ENCODE measurements around the gene TNFAIP2. TPM values are rescaled to one million over a fixed set of nuclear protein-coding genes. Genes with fewer than 3 reads are reported as not detected.
"Not testable (repeated sequence)": the region's sequence is repeated elsewhere in the genome, so short reads cannot be mapped to it uniquely, and the experiment has no call there.

Gene TNFAIP2
- total and polyA plus RNA-seq, 2 experiments from 2014 or later = 0.32 to 1.2 TPM

DNA sequence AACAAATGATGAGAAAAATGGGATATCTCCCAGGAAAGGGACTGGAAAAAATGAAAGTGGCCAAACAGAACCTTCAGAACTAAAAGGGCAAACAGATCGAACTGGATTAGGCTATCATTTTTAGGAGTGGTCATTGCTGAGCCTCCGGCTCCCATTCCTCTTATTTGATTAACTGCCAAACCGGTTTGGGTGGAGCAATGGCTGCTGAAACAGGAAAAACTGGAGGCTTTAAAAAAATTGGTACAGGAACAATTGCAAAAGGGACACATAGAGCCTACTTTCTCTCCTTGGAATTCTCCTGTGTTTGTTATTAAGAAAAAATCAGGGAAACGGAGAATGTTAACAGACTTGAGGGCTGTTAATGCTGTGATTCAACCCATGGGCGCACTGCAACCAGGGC, 49.7 kb downstream of the TNFAIP2 start:
- Histone ChIP-seq H3K4me3 (no peak overlapping the region), H3K36me3 (no peaks in the 10 kb centered on the region), H3K9me3 (ENCODE audit: low read depth) (no peaks in the 10 kb centered on the region), H3K27ac (no peak overlapping the region), H3K4me1 (ENCODE audit: low read depth) (no peaks in the 10 kb centered on the region), H3K27me3 (no peaks in the 10 kb centered on the region)
- no peak for DNase-seq (ENCODE audit: low read depth in 1 of 2, low spot score in 1 of 2)
- TF ChIP-seq, protein P1, sequence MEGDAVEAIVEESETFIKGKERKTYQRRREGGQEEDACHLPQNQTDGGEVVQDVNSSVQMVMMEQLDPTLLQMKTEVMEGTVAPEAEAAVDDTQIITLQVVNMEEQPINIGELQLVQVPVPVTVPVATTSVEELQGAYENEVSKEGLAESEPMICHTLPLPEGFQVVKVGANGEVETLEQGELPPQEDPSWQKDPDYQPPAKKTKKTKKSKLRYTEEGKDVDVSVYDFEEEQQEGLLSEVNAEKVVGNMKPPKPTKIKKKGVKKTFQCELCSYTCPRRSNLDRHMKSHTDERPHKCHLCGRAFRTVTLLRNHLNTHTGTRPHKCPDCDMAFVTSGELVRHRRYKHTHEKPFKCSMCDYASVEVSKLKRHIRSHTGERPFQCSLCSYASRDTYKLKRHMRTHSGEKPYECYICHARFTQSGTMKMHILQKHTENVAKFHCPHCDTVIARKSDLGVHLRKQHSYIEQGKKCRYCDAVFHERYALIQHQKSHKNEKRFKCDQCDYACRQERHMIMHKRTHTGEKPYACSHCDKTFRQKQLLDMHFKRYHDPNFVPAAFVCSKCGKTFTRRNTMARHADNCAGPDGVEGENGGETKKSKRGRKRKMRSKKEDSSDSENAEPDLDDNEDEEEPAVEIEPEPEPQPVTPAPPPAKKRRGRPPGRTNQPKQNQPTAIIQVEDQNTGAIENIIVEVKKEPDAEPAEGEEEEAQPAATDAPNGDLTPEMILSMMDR (IDR thresholded peaks at IDR 0.05; ENCODE audit: low read depth, low read length) = no peak

DNA sequence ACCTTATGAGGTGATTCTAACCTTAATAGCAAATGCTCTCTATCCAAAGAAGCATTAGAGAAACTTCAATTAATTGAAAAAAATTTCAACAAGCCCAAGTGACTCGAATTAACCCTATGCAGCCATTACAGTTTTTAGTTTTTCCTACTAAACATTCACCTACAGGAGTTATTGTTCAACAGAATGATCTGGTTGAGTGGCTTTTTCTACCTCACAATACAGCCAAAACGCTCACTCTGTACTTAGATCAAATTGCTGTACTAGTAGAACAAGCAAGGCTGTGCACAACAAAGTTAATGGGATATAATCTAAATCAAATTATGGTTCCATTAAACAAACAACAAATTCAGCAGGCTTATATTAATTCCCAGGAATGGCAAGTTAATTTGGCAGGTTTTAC, 50.6 kb downstream of the TNFAIP2 start:
- H3K4me1 ChIP-seq (ENCODE audit: low read depth); H3K4me3 ChIP-seq; H3K9me3 ChIP-seq (ENCODE audit: low read depth); H3K36me3 ChIP-seq; H3K27ac ChIP-seq; DNase-seq (ENCODE audit: low read depth in 1 of 2, low spot score in 1 of 2); H3K27me3 ChIP-seq: not testable (repeated sequence)

DNA sequence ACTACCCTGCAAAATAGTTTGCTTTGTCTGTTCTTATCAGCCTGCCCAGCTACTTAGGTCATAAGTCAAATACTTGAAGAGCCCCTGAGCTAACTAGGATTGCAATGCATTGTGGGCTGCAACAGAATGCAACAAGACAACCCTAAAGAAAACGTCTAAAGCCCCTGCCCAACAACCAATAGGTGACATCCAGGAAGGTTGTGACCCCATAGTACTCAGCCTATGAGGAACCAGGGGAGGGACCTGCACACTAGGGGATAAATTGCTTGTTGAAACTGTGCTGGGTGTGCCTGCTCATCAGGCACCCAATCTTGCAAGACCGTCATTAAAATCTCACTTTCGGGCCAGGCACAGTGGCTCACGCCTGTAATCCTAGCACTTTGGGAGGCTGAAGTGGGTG, 52.9 kb downstream of the TNFAIP2 start:
- DNase-seq (ENCODE audit: low read depth in 1 of 2, low spot score in 1 of 2); H3K9me3 ChIP-seq (ENCODE audit: low read depth); H3K27ac ChIP-seq; H3K4me1 ChIP-seq (ENCODE audit: low read depth); H3K4me3 ChIP-seq; H3K36me3 ChIP-seq; H3K27me3 ChIP-seq: not testable (repeated sequence)

DNA sequence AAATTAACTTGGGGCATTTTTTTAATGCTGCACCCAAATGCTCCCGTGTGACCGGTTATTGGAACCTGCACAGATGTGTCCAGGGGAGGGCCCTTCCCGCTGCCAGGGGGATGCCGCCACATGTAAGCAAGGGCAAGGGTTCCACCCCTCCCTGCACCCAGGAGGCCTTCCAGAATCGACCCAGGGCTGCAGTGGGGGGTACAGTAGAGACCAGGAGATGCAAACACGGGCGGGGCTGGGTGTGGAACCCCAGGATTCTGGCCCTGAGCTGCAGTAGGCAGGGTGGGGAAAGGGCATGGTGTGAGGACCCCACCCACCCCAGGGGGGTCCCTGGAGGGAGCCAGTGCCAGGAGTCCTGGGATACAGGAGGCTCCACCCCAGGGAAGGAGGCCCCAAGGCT, 54.1 kb downstream of the TNFAIP2 start:
- Histone ChIP-seq H3K27ac (no peak overlapping the region), H3K27me3 (no peaks in the 10 kb centered on the region), H3K4me1 (ENCODE audit: low read depth) (no peaks in the 10 kb centered on the region), H3K9me3 (ENCODE audit: low read depth) (no peaks in the 10 kb centered on the region), H3K4me3 (no peak overlapping the region), H3K36me3 (no peaks in the 10 kb centered on the region)
- TF ChIP-seq, protein P1 (IDR thresholded peaks at IDR 0.05; ENCODE audit: low read depth, low read length) = no peak
- no peak for DNase-seq (ENCODE audit: low read depth in 1 of 2, low spot score in 1 of 2)

DNA sequence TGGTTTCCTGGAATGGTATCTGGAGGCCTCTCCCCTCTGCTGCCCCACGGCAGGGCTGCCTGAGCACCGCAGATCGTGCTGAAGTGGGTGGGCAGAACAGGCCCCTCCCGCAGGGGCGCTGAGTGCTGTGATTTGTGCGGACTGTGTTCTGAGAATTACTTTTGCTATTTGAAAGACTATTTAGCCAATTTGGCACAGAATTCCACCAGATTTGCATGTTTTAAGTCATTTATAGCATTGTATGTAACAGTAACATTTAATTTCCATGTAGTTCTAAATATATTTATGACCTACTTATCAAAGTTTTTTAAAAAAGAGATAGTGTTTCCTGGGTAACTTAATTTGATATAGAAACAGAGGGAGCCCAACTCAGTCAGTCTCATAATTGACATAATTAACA, 55.3 kb downstream of the TNFAIP2 start:
- H3K4me1 ChIP-seq (ENCODE audit: low read depth) = no peaks in the 10 kb centered on the region
- H3K9me3 ChIP-seq (ENCODE audit: low read depth) = no peaks in the 10 kb centered on the region
- H3K27me3 ChIP-seq = no peaks in the 10 kb centered on the region
- no peak overlapping the region for H3K4me3 ChIP-seq
- TF ChIP-seq, protein P1 (IDR thresholded peaks at IDR 0.05; ENCODE audit: low read depth, low read length) = no peak
- H3K27ac ChIP-seq = no peak overlapping the region
- no peak for DNase-seq (ENCODE audit: low read depth in 1 of 2, low spot score in 1 of 2)
- no peaks in the 10 kb centered on the region for H3K36me3 ChIP-seq

DNA sequence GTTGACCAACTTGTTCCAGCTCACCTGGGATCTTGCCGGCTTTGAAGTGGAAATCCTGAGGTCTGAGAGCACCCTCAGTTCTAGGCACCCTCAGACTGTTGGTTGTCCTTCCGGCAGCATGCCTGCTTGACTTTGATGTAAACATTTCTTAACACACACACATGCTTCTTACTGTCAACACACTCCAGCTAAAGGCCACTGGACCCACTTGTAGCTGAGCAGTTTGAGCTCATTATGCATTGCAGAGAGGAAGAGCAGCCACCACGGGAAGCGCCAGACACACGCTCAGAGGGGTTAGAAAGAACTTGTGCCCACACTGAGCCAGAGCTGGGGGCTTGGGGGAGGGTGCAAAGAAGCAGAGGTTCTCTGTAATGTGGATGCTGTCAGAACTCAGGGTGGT, 55.8 kb downstream of the TNFAIP2 start:
- peak in 1 of 2 donors; percentile 15 for DNase-seq (ENCODE audit: low read depth in 1 of 2, low spot score in 1 of 2)
- Histone ChIP-seq H3K4me3 (no peak overlapping the region), H3K27me3 (no peaks in the 10 kb centered on the region), H3K36me3 (no peaks in the 10 kb centered on the region), H3K27ac (no peak overlapping the region), H3K4me1 (ENCODE audit: low read depth) (no peaks in the 10 kb centered on the region), H3K9me3 (ENCODE audit: low read depth) (no peaks in the 10 kb centered on the region)
- TF ChIP-seq, protein P1 (IDR thresholded peaks at IDR 0.05; ENCODE audit: low read depth, low read length) = no peak

DNA sequence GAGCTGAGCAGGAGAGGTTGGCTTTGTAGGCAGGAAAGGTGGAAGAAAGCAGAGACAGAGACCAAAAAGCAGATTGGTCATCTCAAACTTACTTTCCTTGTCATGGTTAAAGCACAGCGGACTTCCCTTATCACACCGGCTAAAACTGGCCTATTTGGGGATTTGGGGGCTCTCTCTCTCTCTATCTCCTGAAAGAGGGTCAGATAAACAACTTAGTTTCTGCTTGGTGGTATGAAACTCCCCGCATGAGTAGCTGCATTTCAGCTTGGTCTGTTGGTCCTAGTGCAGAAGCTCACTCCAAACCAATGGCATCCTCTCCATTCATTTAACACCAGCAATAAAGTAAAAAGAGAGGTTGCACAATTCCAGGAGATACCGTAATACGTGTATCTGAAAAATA, 57.1 kb downstream of the TNFAIP2 start:
- Histone ChIP-seq H3K9me3 (ENCODE audit: low read depth) (no peaks in the 10 kb centered on the region), H3K4me1 (ENCODE audit: low read depth) (no peaks in the 10 kb centered on the region), H3K4me3 (no peak overlapping the region), H3K36me3 (no peaks in the 10 kb centered on the region), H3K27ac (no peak overlapping the region), H3K27me3 (no peaks in the 10 kb centered on the region)
- no peak for DNase-seq (ENCODE audit: low read depth in 1 of 2, low spot score in 1 of 2)
- TF ChIP-seq, protein P1 (IDR thresholded peaks at IDR 0.05; ENCODE audit: low read depth, low read length) = no peak
